GM21390 (cell line): ENCODE data around the gene EIPR1.
"Not testable (repeated sequence)": the region's sequence is repeated elsewhere in the genome, so short reads cannot be mapped to it uniquely, and the experiment has no call there.

Experiments used
- ATAC-seq: cut with Tn5 transposase; IDR thresholded peaks from one replicate; pipeline ENCODE4 v1.9.1; 2021; ENCODE audit not compliant: unreplicated experiment

EIPR1 gene

GRCh38 chr2:3182848-3183247, 194.8 kb downstream of the EIPR1 start:
- ATAC-seq, result no peak

- no peak for ATAC-seq
Measured at GRCh38 chr2:3181416-3182010, 196.1 kb downstream of the EIPR1 start.

GRCh38 chr2:3180909-3181221, 196.8 kb downstream of the EIPR1 start:
- not testable (repeated sequence) for ATAC-seq

- no peak for ATAC-seq
Measured at GRCh38 chr2:3180082-3180908, 197.3 kb downstream of the EIPR1 start.

- ATAC-seq, result no peak
Measured at GRCh38 chr2:3179626-3180025, 198.0 kb downstream of the EIPR1 start.

GRCh38 chr2:3179208-3179607, 198.4 kb downstream of the EIPR1 start:
- ATAC-seq, result no peak

GRCh38 chr2:3178578-3179031, 199.0 kb downstream of the EIPR1 start:
- no peak for ATAC-seq

- ATAC-seq, result no peak
Measured at GRCh38 chr2:3177891-3178577, 199.6 kb downstream of the EIPR1 start.

GRCh38 chr2:3176869-3177255, 200.8 kb downstream of the EIPR1 start:
- ATAC-seq, result no peak

GRCh38 chr2:3176071-3176868, 201.3 kb downstream of the EIPR1 start:
- ATAC-seq, result no peak

- ATAC-seq, result no peak
Measured at GRCh38 chr2:3175568-3175955, 202.1 kb downstream of the EIPR1 start.

- ATAC-seq, result no peak
Measured at GRCh38 chr2:3174626-3175567, 202.7 kb downstream of the EIPR1 start.

GRCh38 chr2:3173031-3173430, 204.6 kb downstream of the EIPR1 start:
- ATAC-seq, result no peak

- ATAC-seq, result no peak
Measured at GRCh38 chr2:3172265-3172935, 205.2 kb downstream of the EIPR1 start.

- ATAC-seq, result no peak
Measured at GRCh38 chr2:3171564-3172264, 205.9 kb downstream of the EIPR1 start.

GRCh38 chr2:3170792-3171455, 206.7 kb downstream of the EIPR1 start:
- no peak for ATAC-seq

GRCh38 chr2:3169106-3169870, 208.3 kb downstream of the EIPR1 start:
- ATAC-seq, result no peak
